PFSK-1 (cell line): ENCODE results near the gene BGN.

Experiments used
- FOXP2 ChIP-seq: optimal IDR thresholded peaks from 2 replicates; pipeline ENCODE3; 2011; ENCODE audit warnings: borderline replicate concordance, control low read depth, inconsistent platforms; ENCODE audit not compliant: insufficient read depth; ENCODE audit errors: extremely low read length, extremely low read depth
- POLR2AphosphoS5 ChIP-seq: IDR thresholded peaks from 2 replicates; pipeline ENCODE4 v1.6.1; 2012; ENCODE audit warnings: low read depth, mild to moderate bottlenecking, control low read depth, low read length, moderate library complexity
- SIN3A ChIP-seq: IDR thresholded peaks from 2 replicates; pipeline ENCODE4 v1.6.1; 2012; ENCODE audit warnings: mild to moderate bottlenecking, low read length, moderate library complexity, borderline replicate concordance; ENCODE audit not compliant: insufficient read depth
- TAF1 ChIP-seq: IDR thresholded peaks from 2 replicates; pipeline ENCODE4 v1.6.1; 2012; ENCODE audit warnings: low read length, control low read depth, borderline replicate concordance; ENCODE audit not compliant: insufficient read depth
- TF ChIP-seq, protein P1 (sequence below), 2 experiments: IDR thresholded peaks; 2 replicates each; pipeline versions ENCODE4 v1.6.1 to v1.8.0; 2011 to 2012; ENCODE audit warnings: low read depth in 2 of 2, low read length in 2 of 2, control low read depth in 1 of 2, inconsistent platforms in 1 of 2, mild to moderate bottlenecking in 1 of 2, moderate library complexity in 1 of 2; ENCODE audit not compliant: insufficient read depth in 1 of 2

The BGN gene

DNA sequence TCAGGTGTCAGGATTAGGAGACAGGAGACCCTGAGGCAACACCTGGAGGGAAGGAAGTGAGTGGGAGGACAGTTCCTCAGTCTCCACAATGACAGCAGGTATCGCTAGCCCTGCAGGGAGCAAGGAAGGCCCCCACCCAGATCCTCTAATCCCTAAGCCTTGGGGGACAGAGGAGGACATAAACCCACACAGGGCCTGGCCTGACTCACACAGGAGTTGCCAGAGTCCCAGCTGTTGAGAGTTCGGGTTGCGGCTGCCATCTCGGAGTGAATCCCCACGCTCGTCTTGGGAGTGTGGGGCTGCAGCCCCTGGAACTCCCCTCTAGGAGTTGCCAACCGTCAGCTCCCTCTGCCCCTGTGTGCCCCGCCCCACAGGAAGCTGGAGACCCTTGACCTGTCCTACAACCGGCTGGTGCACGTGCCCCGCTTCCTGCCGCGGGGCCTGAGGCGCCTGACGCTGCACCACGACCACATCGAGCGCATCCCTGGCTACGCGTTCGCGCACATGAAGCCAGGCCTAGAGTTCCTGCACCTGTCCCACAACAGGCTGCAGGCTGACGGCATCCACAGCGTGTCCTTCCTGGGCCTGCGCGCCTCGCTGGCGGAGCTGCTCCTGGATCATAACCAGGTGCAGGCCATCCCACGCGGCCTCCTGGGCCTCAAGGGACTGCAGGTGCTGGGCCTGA is 9.2 kb upstream of the BGN start:
- TF ChIP-seq SIN3A: no peak
- TF ChIP-seq TAF1: no peak
- TF ChIP-seq POLR2AphosphoS5: no peak
- no peak for TF ChIP-seq FOXP2
- TF ChIP-seq, protein P1, sequence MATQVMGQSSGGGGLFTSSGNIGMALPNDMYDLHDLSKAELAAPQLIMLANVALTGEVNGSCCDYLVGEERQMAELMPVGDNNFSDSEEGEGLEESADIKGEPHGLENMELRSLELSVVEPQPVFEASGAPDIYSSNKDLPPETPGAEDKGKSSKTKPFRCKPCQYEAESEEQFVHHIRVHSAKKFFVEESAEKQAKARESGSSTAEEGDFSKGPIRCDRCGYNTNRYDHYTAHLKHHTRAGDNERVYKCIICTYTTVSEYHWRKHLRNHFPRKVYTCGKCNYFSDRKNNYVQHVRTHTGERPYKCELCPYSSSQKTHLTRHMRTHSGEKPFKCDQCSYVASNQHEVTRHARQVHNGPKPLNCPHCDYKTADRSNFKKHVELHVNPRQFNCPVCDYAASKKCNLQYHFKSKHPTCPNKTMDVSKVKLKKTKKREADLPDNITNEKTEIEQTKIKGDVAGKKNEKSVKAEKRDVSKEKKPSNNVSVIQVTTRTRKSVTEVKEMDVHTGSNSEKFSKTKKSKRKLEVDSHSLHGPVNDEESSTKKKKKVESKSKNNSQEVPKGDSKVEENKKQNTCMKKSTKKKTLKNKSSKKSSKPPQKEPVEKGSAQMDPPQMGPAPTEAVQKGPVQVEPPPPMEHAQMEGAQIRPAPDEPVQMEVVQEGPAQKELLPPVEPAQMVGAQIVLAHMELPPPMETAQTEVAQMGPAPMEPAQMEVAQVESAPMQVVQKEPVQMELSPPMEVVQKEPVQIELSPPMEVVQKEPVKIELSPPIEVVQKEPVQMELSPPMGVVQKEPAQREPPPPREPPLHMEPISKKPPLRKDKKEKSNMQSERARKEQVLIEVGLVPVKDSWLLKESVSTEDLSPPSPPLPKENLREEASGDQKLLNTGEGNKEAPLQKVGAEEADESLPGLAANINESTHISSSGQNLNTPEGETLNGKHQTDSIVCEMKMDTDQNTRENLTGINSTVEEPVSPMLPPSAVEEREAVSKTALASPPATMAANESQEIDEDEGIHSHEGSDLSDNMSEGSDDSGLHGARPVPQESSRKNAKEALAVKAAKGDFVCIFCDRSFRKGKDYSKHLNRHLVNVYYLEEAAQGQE (IDR thresholded peaks at IDR 0.05; ENCODE audit: insufficient read depth in 1 of 2, low read depth in 2 of 2, low read length in 2 of 2): no peak

DNA sequence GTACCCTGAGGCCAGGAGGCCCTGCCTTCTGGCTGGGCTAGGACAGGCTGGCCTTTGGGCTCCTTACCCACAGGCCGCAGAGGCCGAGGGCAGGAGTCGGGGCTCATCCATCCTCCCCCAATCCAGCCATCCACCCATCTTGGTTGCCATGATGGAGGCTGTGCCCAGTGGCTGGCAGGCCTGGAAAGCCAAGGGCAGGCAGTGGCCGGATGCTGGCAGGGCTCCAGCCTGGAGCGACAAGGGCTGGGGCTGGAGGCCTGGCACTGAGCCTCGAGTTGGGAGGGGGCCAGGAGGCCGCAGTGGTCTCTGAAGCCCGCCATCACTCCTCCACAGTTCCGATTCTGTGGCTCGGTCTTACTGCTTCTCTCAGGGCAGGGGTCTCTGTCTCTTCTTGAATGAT is 8.6 kb upstream of the BGN start:
- TF ChIP-seq FOXP2: no peak
- TF ChIP-seq POLR2AphosphoS5: no peak
- no peak for TF ChIP-seq TAF1
- TF ChIP-seq, protein P1 (IDR thresholded peaks at IDR 0.05; ENCODE audit: insufficient read depth in 1 of 2, low read depth in 2 of 2, low read length in 2 of 2): no peak
- no peak for TF ChIP-seq SIN3A

DNA sequence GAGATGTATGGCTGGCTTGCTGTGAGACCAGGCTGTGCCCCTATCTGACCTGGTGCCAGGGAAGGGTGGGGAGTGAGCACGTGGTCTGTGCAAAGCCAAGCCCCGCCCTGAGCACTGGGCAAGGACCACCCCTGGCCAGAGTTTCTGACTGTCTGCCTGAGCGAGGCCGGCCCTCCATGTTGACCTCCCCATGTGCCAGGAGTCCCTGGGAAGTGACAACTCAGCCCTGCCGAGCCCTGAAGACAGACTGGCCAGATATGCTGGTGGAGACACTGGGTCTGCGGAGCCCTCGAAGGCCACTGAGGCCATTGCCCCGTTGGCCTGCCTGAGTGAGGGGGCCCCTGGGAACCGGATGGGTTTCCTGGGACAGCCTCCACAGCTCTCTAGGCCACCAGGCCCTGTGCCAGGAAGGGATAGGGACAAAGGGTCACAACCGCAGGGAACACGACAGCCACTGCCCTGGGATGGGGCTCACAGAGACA is 7.1 kb upstream of the BGN start:
- TF ChIP-seq SIN3A (no peak), FOXP2 (no peak)

DNA sequence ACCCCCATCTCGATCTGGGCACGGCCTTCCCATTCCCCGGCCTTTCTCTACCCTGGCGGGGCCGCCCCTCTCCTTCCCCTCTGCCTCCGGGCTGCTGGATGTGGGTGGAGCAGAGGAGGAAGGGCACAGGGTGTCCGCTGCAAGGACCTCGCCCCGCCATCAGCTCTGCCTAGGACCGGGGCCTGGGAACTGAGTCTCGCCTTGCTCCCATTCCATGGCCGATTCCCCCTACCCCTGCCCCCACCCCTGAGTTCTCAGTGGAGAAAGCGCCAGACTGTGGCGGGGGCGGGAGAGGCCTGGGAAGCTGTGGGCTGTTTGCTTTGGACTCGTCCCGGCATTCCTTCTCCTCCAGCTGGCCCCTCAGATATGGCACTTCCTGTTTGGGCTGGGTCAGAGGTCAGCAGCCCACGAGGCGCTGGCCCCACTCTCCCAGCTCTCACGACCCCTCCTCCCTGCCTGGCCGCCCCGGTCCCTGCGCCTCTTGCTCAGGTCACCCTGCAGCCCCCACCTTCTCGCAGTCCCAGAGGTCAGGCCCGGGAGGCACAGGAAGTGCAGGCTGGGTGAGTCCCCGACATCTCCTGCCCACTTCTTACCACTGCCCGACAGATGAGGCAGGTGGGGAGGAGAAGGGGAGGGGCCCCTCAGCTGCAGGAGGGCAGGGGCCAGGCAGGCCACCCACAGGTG is 6.4 kb upstream of the BGN start:
- TF ChIP-seq POLR2AphosphoS5 (peak; percentile 33; the same call in 1 of the 2 replicates), FOXP2 (no peak)

DNA sequence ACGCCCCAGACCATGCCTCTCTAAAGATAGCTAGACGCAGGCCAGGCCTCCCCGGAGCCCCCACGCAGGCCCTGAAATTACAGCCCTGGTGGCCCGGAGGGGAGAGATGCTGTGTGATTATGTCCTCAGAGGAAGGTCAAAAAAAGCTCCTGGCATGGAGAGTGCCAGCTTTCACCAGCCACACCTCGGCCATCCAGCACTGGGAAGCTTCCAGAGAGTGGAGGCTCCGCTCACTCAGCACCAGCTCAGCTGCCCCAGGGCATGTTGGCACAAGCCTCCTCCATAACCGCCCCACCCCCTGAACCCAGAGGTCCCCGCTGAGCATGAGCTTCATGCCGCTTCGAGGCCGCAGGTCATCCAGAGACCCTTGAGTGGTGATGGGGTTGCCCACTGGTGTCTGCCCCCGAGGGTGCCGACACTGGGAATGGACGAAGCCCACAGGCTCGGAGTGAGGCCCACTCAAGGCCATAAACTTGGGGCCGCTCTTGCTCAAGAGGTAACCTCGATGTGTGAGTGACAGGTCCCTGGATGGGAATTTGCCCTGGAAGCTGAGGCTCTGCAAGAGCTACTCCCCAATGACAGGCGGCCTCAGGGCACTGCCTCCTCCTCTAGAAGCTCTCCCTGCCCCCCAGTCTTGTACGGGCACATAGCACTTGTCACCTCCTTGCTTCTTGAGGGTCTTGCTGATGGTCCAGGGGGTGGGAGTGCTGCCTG is 4.4 kb upstream of the BGN start:
- TF ChIP-seq FOXP2 (no peak), POLR2AphosphoS5 (no peak), SIN3A (no peak), TAF1 (no peak)
- TF ChIP-seq, protein P1 (IDR thresholded peaks at IDR 0.05; ENCODE audit: insufficient read depth in 1 of 2, low read depth in 2 of 2, low read length in 2 of 2): no peak

DNA sequence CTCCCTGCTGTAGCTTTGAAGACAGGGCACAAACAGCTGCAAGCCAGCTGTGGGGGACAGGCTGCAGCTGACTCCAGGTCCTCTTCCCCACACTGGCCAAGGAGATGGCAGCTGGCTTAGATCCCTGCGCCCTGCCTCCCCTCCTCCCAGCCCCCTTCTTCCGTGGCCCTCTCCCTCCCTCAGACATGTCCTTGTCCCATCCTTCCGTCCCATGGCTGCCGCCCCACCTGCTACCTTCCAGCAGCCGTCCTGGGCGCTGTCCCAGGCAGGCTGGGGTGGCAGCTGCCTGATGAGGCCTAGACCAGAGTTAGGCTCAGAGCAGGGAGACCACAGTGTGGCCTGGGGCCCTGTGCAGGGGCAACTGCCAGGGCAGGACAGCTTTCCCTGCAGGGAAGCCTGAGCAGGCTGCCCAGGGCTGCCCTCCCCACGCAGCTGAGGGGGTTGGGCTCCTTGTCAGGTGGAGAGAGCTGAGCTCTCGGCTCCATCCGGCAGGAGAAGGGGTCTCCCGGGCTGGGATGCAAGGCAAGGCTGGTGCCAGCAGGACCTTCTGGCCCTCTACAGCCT is 3.3 kb upstream of the BGN start:
- TF ChIP-seq TAF1 (no peak), SIN3A (no peak), FOXP2 (no peak), POLR2AphosphoS5 (no peak)
- TF ChIP-seq, protein P1 (IDR thresholded peaks at IDR 0.05; ENCODE audit: insufficient read depth in 1 of 2, low read depth in 2 of 2, low read length in 2 of 2): no peak
